H1 (cell line): ENCODE results near the gene PLXNA4. TPM values are rescaled to one million over a fixed set of nuclear protein-coding genes. Genes with fewer than 3 reads are reported as not detected.

Experiments
- CTCF ChIA-PET: fragments of 300-600 bp; sonication (Branson Sonifier 250); formaldehyde crosslinking; loops from one replicate; lab custom pipeline; 2021; ENCODE audit not compliant: partially characterized antibody; lab: Charles Lee
- POLR2A ChIA-PET: fragments of 300-600 bp; sonication (Branson Sonifier 250); formaldehyde crosslinking; loops from one replicate; lab custom pipeline; 2021; ENCODE audit warnings: inconsistent platforms; ENCODE audit not compliant: partially characterized antibody; lab: Charles Lee
- DNase-seq, 2 experiments: peaks; one replicate each; pipeline versions ENCODE4 v3.0.0 to v3.0.0-alpha.2; 2010 to 2022; ENCODE audit warnings: low spot score in 2 of 2, low read depth in 1 of 2, mixed read lengths in 1 of 2
- FAIRE-seq: peaks from 2 replicates; lab custom pipeline; 2011; peaks lifted over from hg19 to GRCh38; lab: Jason Lieb, UNC
- H2AFZ ChIP-seq: 2 replicates; pipeline ENCODE4 v1.8.1; 2012; ENCODE audit warnings: low read length, inconsistent platforms
- H2AK5ac ChIP-seq: 2 replicates; pipeline ENCODE4 v1.6.1; 2013; ENCODE audit warnings: low read depth, low read length
- H2BK120ac ChIP-seq: replicated peaks from 2 replicates; pipeline ENCODE3; 2013; ENCODE audit warnings: low read depth, low read length, inconsistent platforms
- H2BK12ac ChIP-seq: 2 replicates; pipeline ENCODE4 v1.6.1; 2013; ENCODE audit warnings: low read depth, low read length
- H2BK15ac ChIP-seq: 2 replicates; pipeline ENCODE4 v1.6.1; 2013; ENCODE audit warnings: low read length
- H2BK20ac ChIP-seq: 2 replicates; pipeline ENCODE4 v1.6.1; 2013; ENCODE audit warnings: low read length
- H2BK5ac ChIP-seq: 2 replicates; pipeline ENCODE4 v1.6.1; 2013; ENCODE audit warnings: low read depth, low read length
- H3K14ac ChIP-seq: 2 replicates; pipeline ENCODE4 v1.6.1; 2013; ENCODE audit warnings: inconsistent platforms; ENCODE audit not compliant: insufficient read length
- H3K18ac ChIP-seq: 2 replicates; pipeline ENCODE4 v1.6.1; 2013; ENCODE audit warnings: low read length; ENCODE audit errors: extremely low read depth
- H3K23ac ChIP-seq: 2 replicates; pipeline ENCODE4 v1.6.1; 2013; ENCODE audit warnings: inconsistent platforms; ENCODE audit not compliant: insufficient read length
- H3K23me2 ChIP-seq: 2 replicates; pipeline ENCODE4 v1.6.1; 2013; ENCODE audit warnings: low read depth, low read length
- H3K27ac ChIP-seq: 2 replicates; pipeline ENCODE4 v1.6.1; 2011; ENCODE audit warnings: low read depth, low read length, inconsistent platforms
- H3K27me3 ChIP-seq, 4 experiments: replicated peaks in 1 of 4; 1 replicate in 1 of 4; 2 replicates in 3 of 4; pipeline versions ENCODE4 v1.6.1 to v1.8.1; 2011 to 2013; ENCODE audit warnings: low read length in 3 of 4, mild to moderate bottlenecking in 3 of 4, inconsistent platforms in 2 of 4, mixed read lengths in 2 of 4, moderate library complexity in 1 of 4; ENCODE audit not compliant: control insufficient read depth in 3 of 4, insufficient read depth in 3 of 4; ENCODE audit errors: extremely low read depth in 1 of 4
- H3K36me3 ChIP-seq, 4 experiments: 2 replicates each; pipeline versions ENCODE4 v1.6.1 to v1.8.1; 2011 to 2013; ENCODE audit warnings: mild to moderate bottlenecking in 4 of 4, low read length in 3 of 4, moderate library complexity in 2 of 4, control low read depth in 1 of 4, inconsistent platforms in 1 of 4; ENCODE audit not compliant: insufficient read depth in 4 of 4, control insufficient read depth in 2 of 4
- H3K4ac ChIP-seq: replicated peaks from 2 replicates; pipeline ENCODE3; 2013; ENCODE audit warnings: low read length, low read depth, mixed read lengths, inconsistent platforms; ENCODE audit not compliant: insufficient read length
- H3K4me1 ChIP-seq, 4 experiments: replicated peaks in 1 of 4; 1 replicate in 1 of 4; 2 replicates in 3 of 4; pipeline versions ENCODE4 v1.6.1 to v1.8.1; 2011 to 2013; ENCODE audit warnings: low read length in 3 of 4, inconsistent platforms in 2 of 4, mixed read lengths in 1 of 4; ENCODE audit not compliant: insufficient read depth in 4 of 4, control insufficient read depth in 3 of 4
- H3K4me2 ChIP-seq, 2 experiments: 2 replicates each; pipeline versions ENCODE4 v1.6.1 to v1.8.1; 2011 to 2013; ENCODE audit warnings: low read depth in 2 of 2, low read length in 2 of 2, control low read depth in 1 of 2, inconsistent platforms in 1 of 2, mild to moderate bottlenecking in 1 of 2; ENCODE audit not compliant: insufficient read depth in 1 of 2
- H3K4me3 ChIP-seq, 4 experiments: fragments of 200-600, 300-600 bp in 1 of 4; sonication (generic), shearing (Covaris generic), sonication (Bioruptor Twin) in 1 of 4; 2 replicates each; pipeline versions ENCODE4 v1.5.1 to v1.8.1; 2011 to 2016; ENCODE audit warnings: low read length in 4 of 4, low read depth in 3 of 4, control low read depth in 2 of 4, inconsistent platforms in 2 of 4, mild to moderate bottlenecking in 2 of 4, mixed read lengths in 1 of 4, moderate library complexity in 1 of 4; ENCODE audit not compliant: insufficient read depth in 2 of 4; ENCODE audit errors: extremely low read depth in 1 of 4
- H3K56ac ChIP-seq: replicated peaks from 2 replicates; pipeline ENCODE3; 2013; ENCODE audit warnings: low read depth, mild to moderate bottlenecking, mixed read lengths, low read length, inconsistent platforms; ENCODE audit not compliant: insufficient read length
- H3K79me1 ChIP-seq: 2 replicates; pipeline ENCODE4 v1.6.1; 2013; ENCODE audit warnings: low read depth, low read length, control low read depth
- H3K79me2 ChIP-seq, 2 experiments: 2 replicates each; pipeline versions ENCODE4 v1.6.1 to v1.8.1; 2012 to 2013; ENCODE audit warnings: low read length in 2 of 2, mild to moderate bottlenecking in 2 of 2, inconsistent platforms in 1 of 2; ENCODE audit not compliant: insufficient read depth in 2 of 2, control insufficient read depth in 1 of 2
- H3K9ac ChIP-seq, 4 experiments: replicated peaks in 1 of 4; 1 replicate in 1 of 4; 2 replicates in 3 of 4; pipeline versions ENCODE4 v1.6.1 to v1.8.1; 2011 to 2013; ENCODE audit warnings: low read depth in 3 of 4, low read length in 3 of 4, control low read depth in 2 of 4, mild to moderate bottlenecking in 2 of 4, moderate library complexity in 2 of 4, inconsistent platforms in 1 of 4; ENCODE audit errors: extremely low read depth in 1 of 4
- H3K9me3 ChIP-seq, 2 experiments: 2 replicates each; pipeline versions ENCODE4 v1.6.1 to v1.8.1; 2012 to 2013; ENCODE audit warnings: mild to moderate bottlenecking in 2 of 2, moderate library complexity in 2 of 2, control low read depth in 1 of 2, inconsistent platforms in 1 of 2, low read depth in 1 of 2, low read length in 1 of 2, mixed read lengths in 1 of 2; ENCODE audit not compliant: insufficient read depth in 2 of 2
- H4K20me1 ChIP-seq, 2 experiments: replicated peaks in 1 of 2; 2 replicates each; pipeline versions ENCODE3 to v1.8.1; 2011 to 2013; ENCODE audit warnings: inconsistent platforms in 2 of 2, low read length in 2 of 2, mild to moderate bottlenecking in 1 of 2; ENCODE audit not compliant: insufficient read depth in 2 of 2, control insufficient read depth in 1 of 2
- H4K5ac ChIP-seq: 2 replicates; pipeline ENCODE4 v1.6.1; 2013; ENCODE audit warnings: low read length, low read depth, mixed read lengths, inconsistent platforms; ENCODE audit not compliant: insufficient read length
- H4K8ac ChIP-seq: 2 replicates; pipeline ENCODE4 v1.8.0; 2013; ENCODE audit warnings: mild to moderate bottlenecking, moderate library complexity, low read length, inconsistent platforms; ENCODE audit not compliant: insufficient read depth; ENCODE audit errors: extremely low read depth
- H4K91ac ChIP-seq: replicated peaks from 2 replicates; pipeline ENCODE3; 2013; ENCODE audit warnings: low read length, mixed read lengths, inconsistent platforms; ENCODE audit not compliant: insufficient read length
- ATF3 ChIP-seq: IDR thresholded peaks from 2 replicates; pipeline ENCODE4 v1.6.1; 2011; ENCODE audit warnings: low read depth, mild to moderate bottlenecking, low read length; ENCODE audit not compliant: insufficient read depth
- BCL11A ChIP-seq, 2 experiments: IDR thresholded peaks; one replicate each; pipeline ENCODE4 v1.6.1; 2011; ENCODE audit warnings: low read depth in 2 of 2, low read length in 2 of 2, mild to moderate bottlenecking in 2 of 2
- BRCA1 ChIP-seq: IDR thresholded peaks from 2 replicates; pipeline ENCODE4 v1.6.1; 2012; ENCODE audit warnings: low read depth, low read length, improper control_type of control experiment
- CBX8 ChIP-seq: fragments of 300-800, 300-1000 bp; sonication (generic); IDR thresholded peaks from 2 replicates; pipeline ENCODE4 v1.7.1; 2016; ENCODE audit warnings: low read depth, low read length, borderline replicate concordance
- CEBPB ChIP-seq: IDR thresholded peaks from 2 replicates; pipeline ENCODE4 v1.6.1; 2012; ENCODE audit warnings: low read depth, low read length
- GABPA ChIP-seq: IDR thresholded peaks from 2 replicates; pipeline ENCODE4 v1.6.1; 2011; ENCODE audit warnings: mild to moderate bottlenecking, low read length, moderate library complexity, borderline replicate concordance; ENCODE audit not compliant: insufficient read depth
- KDM1A ChIP-seq: fragments of 200-600, 300-600 bp; sonication (generic); IDR thresholded peaks from 2 replicates; pipeline ENCODE4 v1.7.1; 2016; ENCODE audit warnings: mild to moderate bottlenecking, low read length, borderline replicate concordance
- KDM4A ChIP-seq: IDR thresholded peaks from one replicate; pipeline ENCODE4 v1.7.1; 2012; ENCODE audit warnings: low read depth, mild to moderate bottlenecking, moderate library complexity, low read length, inconsistent platforms; ENCODE audit not compliant: severe bottlenecking
- POU5F1 ChIP-seq: IDR thresholded peaks from 2 replicates; pipeline ENCODE4 v1.6.1; 2011; ENCODE audit warnings: low read depth, mild to moderate bottlenecking, low read length, moderate library complexity
- SIN3A ChIP-seq, 2 experiments: IDR thresholded peaks in 1 of 2; conservative IDR thresholded peaks in 1 of 2; 2 replicates each; pipeline ENCODE4 v1.6.1; 2011 to 2012; ENCODE audit warnings: low read length in 2 of 2, improper control_type of control experiment in 1 of 2, low read depth in 1 of 2, mild to moderate bottlenecking in 1 of 2
- USF2 ChIP-seq: IDR thresholded peaks from 2 replicates; pipeline ENCODE4 v1.6.1; 2011; ENCODE audit warnings: low read length, improper control_type of control experiment
- ZNF274 ChIP-seq: IDR thresholded peaks from 2 replicates; pipeline ENCODE4 v1.7.0; 2012; ENCODE audit warnings: low read length, borderline replicate concordance; ENCODE audit errors: extremely low read depth
- WGBS, 2 experiments: shearing (Covaris generic) in 1 of 2; methylation state at CpG; one replicate each; pipeline versions ENCODE4 v1.1.6 to v1.1.7; 2013 to 2015; ENCODE audit warnings: low lambda C conversion rate in 2 of 2, mixed read lengths in 2 of 2, inconsistent platforms in 1 of 2, low coverage in 1 of 2, missing lambda C conversion rate in 1 of 2; ENCODE audit not compliant: insufficient replicate concordance in 2 of 2, insufficient coverage in 1 of 2, insufficient read length in 1 of 2; ENCODE audit errors: extremely low coverage in 1 of 2, missing lambda C conversion rate in 1 of 2; 5-methylcytosine and 5-hydroxymethylcytosine counted together
- polyA plus RNA-seq, 7 experiments: library from polyadenylated mRNA; depleted of rRNA in 3 of 7; stranded (reverse) in 5 of 7; unstranded in 2 of 7; fragments of >200 nt in 5 of 7; fragments of 200-250 nt in 2 of 7; gene quantifications; 1 replicate in 5 of 7; 2 replicates in 1 of 7; 4 replicates in 1 of 7; pipeline versions ENCODE4 v1.2.1 to v1.2.3, GENCODE V29; 2011 to 2013; ENCODE audit warnings: missing spikeins in 2 of 7, mixed read lengths in 2 of 7
- total RNA-seq: library from RNA; stranded (reverse); fragmentation: NEBNext Ultra II Directional; extraction: Animal tissue kit (Norgen Biotek cat#: 25700); gene quantifications from 2 replicates; pipeline ENCODE4 v1.2.1, GENCODE V29; 2021

Gene PLXNA4
- total and polyA plus RNA-seq, 2 of the 8 experiments (the other 6 are each of a cell fraction or from before 2014, with no cell fraction given) = 0.76 to 0.79 TPM

- no peaks in the 10 kb centered on the region for H3K27me3 ChIP-seq
- no peak for DNase-seq
- no peaks in the 10 kb centered on the region for H3K9me3 ChIP-seq
- H3K14ac ChIP-seq = no peak overlapping the region
- no peaks in the 10 kb centered on the region for H3K23me2 ChIP-seq
- CTCF ChIA-PET = interaction anchor here (0.6 to 1.4 kb wide), 4 partner anchors 68 to 189 kb away, joined by 3 to 4 read pairs (median 4); no protein-coding TSS in a partner anchor
- no peaks in the 10 kb centered on the region for H4K20me1 ChIP-seq
- H4K91ac ChIP-seq = no peak overlapping the region
- no peak overlapping the region for H2BK120ac ChIP-seq
- H2BK15ac ChIP-seq = no peak overlapping the region
- no peak overlapping the region for H2BK20ac ChIP-seq
- WGBS, 2 experiments = 78% methylated on average over 1 of the region's 1 CpG; no CpG with 5 or more reads in 1 of the 2 experiments
- no peak overlapping the region for H4K8ac ChIP-seq
- no peak overlapping the region for H3K4me2 ChIP-seq
- POLR2A ChIA-PET = no interaction called here
- H3K4me1 ChIP-seq = peaks cover 0 to 3% (median 2%) of the 10 kb centered on the region in 4 experiments; a peak in 2 of 7 replicates
- no peaks in the 10 kb centered on the region for H3K79me2 ChIP-seq
- H3K27ac ChIP-seq = no peak overlapping the region
- H3K4ac ChIP-seq = no peak overlapping the region
- H2AK5ac ChIP-seq = no peak overlapping the region
- H4K5ac ChIP-seq = no peak overlapping the region
- no peak overlapping the region for H3K4me3 ChIP-seq
- no peak overlapping the region for H2BK12ac ChIP-seq
- H2AFZ ChIP-seq = no peak overlapping the region
- H3K18ac ChIP-seq = no peak overlapping the region
- no peaks in the 10 kb centered on the region for H3K36me3 ChIP-seq
- no peak for FAIRE-seq
- H3K9ac ChIP-seq = no peak overlapping the region
- no peak overlapping the region for H3K56ac ChIP-seq
- H3K23ac ChIP-seq = no peak overlapping the region
- H2BK5ac ChIP-seq = no peak overlapping the region
- H3K79me1 ChIP-seq = no peaks in the 10 kb centered on the region
- TF ChIP-seq USF2 (no peak), CEBPB (no peak), KDM1A (no peak), SIN3A (conservative IDR thresholded peaks at IDR 0.05 in 1 of 2, IDR thresholded peaks at IDR 0.05 in 1 of 2; ENCODE audit: low read depth in 1 of 2, low read length in 2 of 2) (no peak), GABPA (no peak), CBX8 (no peak), BCL11A (IDR thresholded peaks at IDR 0.05; ENCODE audit: low read depth in 2 of 2, low read length in 2 of 2) (no peak), BRCA1 (no peak), POU5F1 (no peak), ZNF274 (no peak), ATF3 (no peak), KDM4A (no peak)
These were observed 187.6 kb downstream of the PLXNA4 start for GRCh38 chr7:132388688-132389087.
